Prostate gland (tissue), 2 donors: ENCODE data around the gene ADGRB3. TPM values are rescaled to one million over a fixed set of nuclear protein-coding genes. Genes with fewer than 3 reads are reported as not detected.

Experiments used
- DNase-seq: peaks from one replicate; pipeline ENCODE4 v3.0.0-alpha.2; 2019; ENCODE audit warnings: low spot score
- H3K27ac ChIP-seq, 2 donors: fragments of 200-600 bp; sonication (generic); 2 replicates each; pipeline ENCODE4 v1.5.1; 2017 to 2019
- H3K27me3 ChIP-seq: fragments of 200-600 bp; sonication (generic); replicated peaks from 2 replicates; pipeline ENCODE4 v1.5.1; 2019; ENCODE audit not compliant: insufficient read depth
- H3K36me3 ChIP-seq, 2 donors: fragments of 200-600 bp; sonication (generic); 1 replicate in 1 of 2; 2 replicates in 1 of 2; pipeline versions ENCODE4 v1.5.1 to v1.8.1; 2017 to 2019
- H3K4me1 ChIP-seq: fragments of 200-600 bp; sonication (generic); replicated peaks from 2 replicates; pipeline ENCODE4 v1.5.1; 2019
- H3K4me3 ChIP-seq, 2 donors: fragments of 200-600 bp; sonication (generic); 2 replicates each; pipeline ENCODE4 v1.5.1; 2017 to 2019
- H3K9me3 ChIP-seq: fragments of 200-600 bp; sonication (generic); 2 replicates; pipeline ENCODE4 v1.5.1; 2017
- CTCF ChIP-seq, 4 experiments: fragments of 200-600 bp in 2 of 4; fragments of 450-650 bp in 2 of 4; sonication (generic) in 2 of 4; IDR thresholded peaks; 1 replicate in 3 of 4; 2 replicates in 1 of 4; pipeline ENCODE4 v1.5.1; 2016 to 2019; ENCODE audit warnings: antibody characterized with exemption in 4 of 4, mild to moderate bottlenecking in 2 of 4, moderate library complexity in 2 of 4
- POLR2A ChIP-seq: fragments of 450-650 bp; IDR thresholded peaks from one replicate; pipeline ENCODE4 v1.6.1; 2016; ENCODE audit warnings: antibody characterized with exemption, mild to moderate bottlenecking
- POLR2AphosphoS5 ChIP-seq: sonication (generic); formaldehyde crosslinking; IDR thresholded peaks from one replicate; pipeline ENCODE4 v1.6.1; 2017; ENCODE audit warnings: antibody characterized with exemption
- WGBS: methylation state at CpG from one replicate; pipeline ENCODE4 v1.1.5; 2018; 5-methylcytosine and 5-hydroxymethylcytosine counted together
- intact Hi-C: fragments of 100-400 bp; cut with DNase I; formaldehyde crosslinking; loops from one replicate; pipeline ENCODE4 v1.14.2; 2022
- total RNA-seq, 2 donors: library from RNA; depleted of rRNA; stranded (reverse); fragments of >200 nt; gene quantifications; one replicate each; pipeline ENCODE4 v1.1.0, GENCODE V29; 2016

The ADGRB3 gene
- total RNA-seq, 2 donors from 2014 or later, result 0.59 to 3.1 TPM

- WGBS, result 81% methylated on average over 2 of the region's 2 CpGs
- intact Hi-C loops, result no loop called here
- no peak for DNase-seq
- Histone ChIP-seq H3K27ac (no peak overlapping the region), H3K4me1 (no peaks in the 10 kb centered on the region), H3K9me3 (no peaks in the 10 kb centered on the region), H3K27me3 (no peaks in the 10 kb centered on the region), H3K4me3 (no peak overlapping the region), H3K36me3 (no peaks in the 10 kb centered on the region)
- no peak for TF ChIP-seq POLR2AphosphoS5
- no peak for TF ChIP-seq CTCF (IDR thresholded peaks at IDR 0.05)
- TF ChIP-seq POLR2A, result no peak
Observed at GRCh38 chr6:69263297-69263696, 628.2 kb downstream of the ADGRB3 start.

GRCh38 chr6:69265090-69265489 lies 630.0 kb downstream of the ADGRB3 start:
- intact Hi-C loops, result no loop called here
- Histone ChIP-seq H3K36me3 (no peaks in the 10 kb centered on the region), H3K27me3 (no peaks in the 10 kb centered on the region), H3K9me3 (no peaks in the 10 kb centered on the region), H3K27ac (no peak overlapping the region), H3K4me1 (no peaks in the 10 kb centered on the region), H3K4me3 (no peak overlapping the region)
- no peak for DNase-seq
- WGBS, result 71% methylated on average over 2 of the region's 2 CpGs
- TF ChIP-seq POLR2AphosphoS5, result no peak
- TF ChIP-seq POLR2A, result no peak
- TF ChIP-seq CTCF (IDR thresholded peaks at IDR 0.05), result no peak

- Histone ChIP-seq H3K4me3 (no peak overlapping the region), H3K27ac (no peak overlapping the region), H3K4me1 (no peaks in the 10 kb centered on the region), H3K27me3 (no peaks in the 10 kb centered on the region), H3K9me3 (no peaks in the 10 kb centered on the region), H3K36me3 (no peaks in the 10 kb centered on the region)
- no peak for TF ChIP-seq CTCF (IDR thresholded peaks at IDR 0.05)
- TF ChIP-seq POLR2AphosphoS5, result no peak
- no peak for TF ChIP-seq POLR2A
- intact Hi-C loops, result no loop called here
- 39% methylated on average over 1 of the region's 1 CpG for WGBS
- DNase-seq, result no peak
Observed at GRCh38 chr6:69265706-69266105, 630.6 kb downstream of the ADGRB3 start.

GRCh38 chr6:69276204-69276603 lies 641.1 kb downstream of the ADGRB3 start:
- no peak overlapping the region for H3K4me3 ChIP-seq
- DNase-seq, result no peak
- H3K4me1 ChIP-seq, result no peaks in the 10 kb centered on the region
- no peaks in the 10 kb centered on the region for H3K9me3 ChIP-seq
- no peak overlapping the region for H3K27ac ChIP-seq
- intact Hi-C loops, result no loop called here
- no peaks in the 10 kb centered on the region for H3K36me3 ChIP-seq
- H3K27me3 ChIP-seq, result no peaks in the 10 kb centered on the region
- TF ChIP-seq POLR2AphosphoS5 (no peak), CTCF (IDR thresholded peaks at IDR 0.05) (no peak), POLR2A (no peak)

- DNase-seq, result no peak
- 61% methylated on average over 4 of the region's 4 CpGs for WGBS
- Histone ChIP-seq H3K27me3 (no peaks in the 10 kb centered on the region), H3K4me1 (no peaks in the 10 kb centered on the region), H3K36me3 (no peaks in the 10 kb centered on the region), H3K9me3 (no peaks in the 10 kb centered on the region), H3K27ac (no peak overlapping the region), H3K4me3 (no peak overlapping the region)
- intact Hi-C loops, result no loop called here
- TF ChIP-seq POLR2A (no peak), CTCF (IDR thresholded peaks at IDR 0.05) (no peak), POLR2AphosphoS5 (no peak)
Observed at GRCh38 chr6:69279805-69280204, 644.7 kb downstream of the ADGRB3 start.
